ENCODE measurements around the gene CALN1. TPM values are rescaled to one million over a fixed set of nuclear protein-coding genes. Genes with fewer than 3 reads are reported as not detected.

Gene CALN1
- total and polyA plus RNA-seq, 7 donors: under 0.01 TPM; not detected in 5

DNA sequence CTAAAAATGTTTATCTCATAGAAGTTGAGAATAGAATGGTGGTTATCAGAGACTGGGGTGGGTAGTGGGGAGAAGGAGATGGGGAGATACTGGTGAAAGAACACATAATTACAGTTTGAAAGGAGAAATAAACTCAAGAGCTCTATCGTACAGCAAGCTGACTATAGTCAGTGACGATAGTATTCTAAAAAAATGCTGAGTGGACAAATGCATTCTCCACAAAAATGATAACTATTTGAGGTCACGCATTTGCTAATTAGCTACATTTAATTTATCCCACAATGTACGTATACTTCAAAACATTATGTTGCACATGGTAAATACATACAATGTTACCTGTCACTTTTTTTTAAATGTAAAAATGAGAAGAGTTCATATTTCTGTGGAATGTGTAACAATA, 507.7 kb downstream of the CALN1 start:
- Histone ChIP-seq H3K9me3 (no peaks in the 10 kb centered on the region), H3K36me3 (no peaks in the 10 kb centered on the region), H3K27ac (no peak overlapping the region), H3K4me3 (no peak overlapping the region), H3K27me3 (no peaks in the 10 kb centered on the region), H3K4me1 (no peaks in the 10 kb centered on the region)
- no peak for DNase-seq
- no peak for TF ChIP-seq POLR2A (IDR thresholded peaks at IDR 0.05)
- no peak for TF ChIP-seq POLR2AphosphoS5 (IDR thresholded peaks at IDR 0.05)
- no peak for TF ChIP-seq EP300 (IDR thresholded peaks at IDR 0.05)
- TF ChIP-seq, protein P1, sequence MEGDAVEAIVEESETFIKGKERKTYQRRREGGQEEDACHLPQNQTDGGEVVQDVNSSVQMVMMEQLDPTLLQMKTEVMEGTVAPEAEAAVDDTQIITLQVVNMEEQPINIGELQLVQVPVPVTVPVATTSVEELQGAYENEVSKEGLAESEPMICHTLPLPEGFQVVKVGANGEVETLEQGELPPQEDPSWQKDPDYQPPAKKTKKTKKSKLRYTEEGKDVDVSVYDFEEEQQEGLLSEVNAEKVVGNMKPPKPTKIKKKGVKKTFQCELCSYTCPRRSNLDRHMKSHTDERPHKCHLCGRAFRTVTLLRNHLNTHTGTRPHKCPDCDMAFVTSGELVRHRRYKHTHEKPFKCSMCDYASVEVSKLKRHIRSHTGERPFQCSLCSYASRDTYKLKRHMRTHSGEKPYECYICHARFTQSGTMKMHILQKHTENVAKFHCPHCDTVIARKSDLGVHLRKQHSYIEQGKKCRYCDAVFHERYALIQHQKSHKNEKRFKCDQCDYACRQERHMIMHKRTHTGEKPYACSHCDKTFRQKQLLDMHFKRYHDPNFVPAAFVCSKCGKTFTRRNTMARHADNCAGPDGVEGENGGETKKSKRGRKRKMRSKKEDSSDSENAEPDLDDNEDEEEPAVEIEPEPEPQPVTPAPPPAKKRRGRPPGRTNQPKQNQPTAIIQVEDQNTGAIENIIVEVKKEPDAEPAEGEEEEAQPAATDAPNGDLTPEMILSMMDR (IDR thresholded peaks at IDR 0.05): no peak
- intact Hi-C loops (cut with DNase I): no loop called here
- WGBS, 2 donors: 92 to 96% methylated on average over 4 of the region's 4 CpGs

DNA sequence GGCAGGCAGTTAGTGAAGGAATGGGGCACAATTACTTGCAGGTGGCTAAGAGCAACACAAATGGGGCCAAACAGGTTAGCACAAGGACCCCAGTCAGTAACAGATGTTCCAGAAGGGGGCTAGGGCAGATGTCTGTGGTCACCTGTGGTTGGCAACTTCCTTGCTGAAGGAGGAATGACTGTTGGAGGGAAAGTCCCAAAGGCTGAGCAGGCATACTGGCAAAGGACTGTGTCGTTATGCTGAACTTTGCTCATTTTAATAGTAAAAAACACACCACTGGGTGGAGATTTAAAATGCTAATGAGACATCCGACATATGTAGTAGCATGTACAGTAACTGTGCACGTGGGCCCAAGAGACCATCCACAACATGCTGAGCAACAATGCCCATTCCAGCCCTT, 511.6 kb downstream of the CALN1 start:
- WGBS, 2 donors: 42 to 71% methylated on average over 3 of the region's 3 CpGs
- intact Hi-C loops (cut with DNase I): no loop called here
- no peak for DNase-seq
- peaks cover 0 to 5% (median 0%) of the 10 kb centered on the region in 4 donors for H3K9me3 ChIP-seq
- no peak overlapping the region for H3K27ac ChIP-seq
- TF ChIP-seq, protein P1 (IDR thresholded peaks at IDR 0.05): no peak
- TF ChIP-seq POLR2A (IDR thresholded peaks at IDR 0.05) (no peak), EP300 (IDR thresholded peaks at IDR 0.05) (no peak), POLR2AphosphoS5 (IDR thresholded peaks at IDR 0.05) (no peak)
- no peaks in the 10 kb centered on the region for H3K4me1 ChIP-seq
- no peaks in the 10 kb centered on the region for H3K36me3 ChIP-seq
- no peak overlapping the region for H3K4me3 ChIP-seq
- H3K27me3 ChIP-seq: no peaks in the 10 kb centered on the region

DNA sequence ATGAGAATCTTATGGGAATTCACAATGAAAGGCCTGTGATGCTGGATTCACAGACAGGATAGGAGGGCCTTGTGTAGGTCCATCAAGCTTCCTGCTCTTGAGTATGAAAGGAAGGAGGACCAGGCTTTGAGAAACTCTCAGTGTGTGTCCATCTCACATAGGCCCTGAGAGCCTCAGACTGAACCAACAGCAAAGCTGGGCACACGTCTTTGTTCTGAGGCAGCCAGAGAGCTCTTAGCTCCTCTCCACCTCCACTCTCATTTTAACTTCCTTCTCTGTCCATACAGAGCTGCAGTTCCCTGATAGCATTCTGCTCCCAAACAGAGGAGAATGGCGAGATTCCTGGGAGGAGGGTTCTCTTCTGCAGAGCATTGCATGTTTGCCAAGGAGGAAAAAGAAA, 515.6 kb downstream of the CALN1 start:
- no peak for DNase-seq

DNA sequence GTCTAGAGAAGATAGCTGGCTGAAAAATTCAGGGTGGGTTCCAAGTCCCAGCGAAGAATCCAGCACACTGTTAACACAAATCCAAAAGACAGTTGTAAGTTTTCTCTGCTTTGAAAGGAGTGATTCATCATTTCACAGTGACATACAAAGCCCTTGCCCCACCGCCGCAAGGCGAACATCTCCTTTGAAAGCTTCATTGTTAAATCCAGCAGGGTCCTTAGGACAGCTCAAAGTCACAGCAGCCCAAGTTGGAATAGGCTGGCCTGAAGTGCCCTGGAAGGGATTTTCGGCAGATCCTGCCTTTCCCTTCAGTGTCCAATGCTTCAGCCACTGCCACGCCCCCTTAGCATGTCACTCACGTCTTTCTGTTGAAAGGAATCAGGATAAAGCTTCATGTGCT, 526.1 kb downstream of the CALN1 start:
- WGBS, 2 donors: 58 to 75% methylated on average over 7 of the region's 7 CpGs
- H3K9me3 ChIP-seq: peaks cover 0 to 11% (median 7%) of the 10 kb centered on the region in 4 donors
- H3K36me3 ChIP-seq: no peaks in the 10 kb centered on the region
- intact Hi-C loops (cut with DNase I): no loop called here
- no peak overlapping the region for H3K27ac ChIP-seq
- H3K4me3 ChIP-seq: no peak overlapping the region
- no peaks in the 10 kb centered on the region for H3K4me1 ChIP-seq
- TF ChIP-seq POLR2AphosphoS5 (IDR thresholded peaks at IDR 0.05) (no peak), POLR2A (IDR thresholded peaks at IDR 0.05) (no peak), EP300 (IDR thresholded peaks at IDR 0.05) (no peak)
- TF ChIP-seq, protein P1 (IDR thresholded peaks at IDR 0.05): no peak
- no peaks in the 10 kb centered on the region for H3K27me3 ChIP-seq
- no peak for DNase-seq

More for the DNA sequence above, 515.6 kb downstream of the CALN1 start:
- Histone ChIP-seq H3K4me1 (no peaks in the 10 kb centered on the region), H3K27ac (no peak overlapping the region), H3K27me3 (no peaks in the 10 kb centered on the region), H3K4me3 (no peak overlapping the region), H3K9me3 (peaks cover 0 to 5% (median 0%) of the 10 kb centered on the region in 4 donors), H3K36me3 (no peaks in the 10 kb centered on the region)
- WGBS, 2 donors: 57 to 68% methylated on average over 2 of the region's 2 CpGs
- TF ChIP-seq, protein P1 (IDR thresholded peaks at IDR 0.05): no peak
- TF ChIP-seq POLR2AphosphoS5 (IDR thresholded peaks at IDR 0.05): no peak
- TF ChIP-seq POLR2A (IDR thresholded peaks at IDR 0.05): no peak
- no peak for TF ChIP-seq EP300 (IDR thresholded peaks at IDR 0.05)
- intact Hi-C loops (cut with DNase I): no loop called here

DNA sequence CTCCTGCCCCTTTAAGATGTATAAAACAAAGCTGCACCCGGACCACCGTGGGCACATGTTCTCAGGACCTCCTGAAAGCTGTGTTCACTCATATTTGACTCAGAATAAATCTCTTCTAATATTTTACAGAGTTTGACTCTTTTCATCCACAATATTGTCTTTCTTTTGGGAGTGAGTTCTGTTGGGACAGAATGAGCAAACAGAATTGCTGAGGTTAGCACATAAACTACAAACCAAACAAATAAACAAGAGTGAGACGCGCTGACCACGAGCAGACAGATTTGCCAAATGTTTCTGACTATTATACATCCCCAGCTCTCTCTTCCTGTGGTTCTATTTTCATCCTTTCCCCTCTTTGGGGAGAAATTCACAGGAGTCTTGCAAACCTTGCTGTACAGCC, 526.7 kb downstream of the CALN1 start:
- Histone ChIP-seq H3K9me3 (peaks cover 0 to 11% (median 7%) of the 10 kb centered on the region in 4 donors), H3K4me1 (no peaks in the 10 kb centered on the region), H3K27ac (no peak overlapping the region), H3K27me3 (no peaks in the 10 kb centered on the region), H3K36me3 (no peaks in the 10 kb centered on the region), H3K4me3 (no peak overlapping the region)
- intact Hi-C loops (cut with DNase I): no loop called here
- no peak for TF ChIP-seq POLR2A (IDR thresholded peaks at IDR 0.05)
- TF ChIP-seq, protein P1 (IDR thresholded peaks at IDR 0.05): no peak
- WGBS, 2 donors: 54 to 78% methylated on average over 5 of the region's 5 CpGs
- DNase-seq: no peak
